Karpas-422 (cell line): ENCODE results near the gene TMPRSS13. TPM values are rescaled to one million over a fixed set of nuclear protein-coding genes. Genes with fewer than 3 reads are reported as not detected.
"Not testable (repeated sequence)": the region's sequence is repeated elsewhere in the genome, so short reads cannot be mapped to it uniquely, and the experiment has no call there.

Experiments
- DNase-seq: peaks from one replicate; pipeline ENCODE4 v3.0.0-alpha.2; 2015
- H2AFZ ChIP-seq: fragments of 200-600 bp; sonication (generic); 2 replicates; pipeline ENCODE4 v1.6.1; 2014; ENCODE audit warnings: antibody characterized with exemption, low read length, mixed read lengths
- H3K27ac ChIP-seq: fragments of 200-600 bp; sonication (generic); 2 replicates; pipeline ENCODE4 v1.5.1; 2014; ENCODE audit warnings: mild to moderate bottlenecking, low read length, moderate library complexity
- H3K27me3 ChIP-seq: fragments of 200-600 bp; sonication (generic); 2 replicates; pipeline ENCODE4 v1.6.1; 2014; ENCODE audit warnings: low read length, mixed read lengths
- H3K36me3 ChIP-seq: fragments of 200-600 bp; sonication (generic); 2 replicates; pipeline ENCODE4 v1.6.1; 2014; ENCODE audit warnings: low read length, mixed read lengths; ENCODE audit not compliant: insufficient read depth
- H3K4me1 ChIP-seq: fragments of 200-600 bp; sonication (generic); 2 replicates; pipeline ENCODE4 v1.6.1; 2014; ENCODE audit warnings: mild to moderate bottlenecking, low read length, mixed read lengths
- H3K4me2 ChIP-seq: fragments of 200-600 bp; sonication (generic); 2 replicates; pipeline ENCODE4 v1.6.1; 2014; ENCODE audit warnings: low read length, low read depth, mild to moderate bottlenecking; ENCODE audit not compliant: poor library complexity, severe bottlenecking
- H3K4me3 ChIP-seq: fragments of 200-600 bp; sonication (generic); 2 replicates; pipeline ENCODE4 v1.5.1; 2014; ENCODE audit warnings: mild to moderate bottlenecking, antibody characterized with exemption, low read length, mixed read lengths
- H3K79me2 ChIP-seq: fragments of 200-600 bp; sonication (generic); 2 replicates; pipeline ENCODE4 v1.6.1; 2014; ENCODE audit warnings: mild to moderate bottlenecking, low read length, mixed read lengths
- H3K9ac ChIP-seq: fragments of 200-600 bp; sonication (generic); 2 replicates; pipeline ENCODE4 v1.6.0; 2014; ENCODE audit warnings: low read length
- H3K9me2 ChIP-seq: fragments of 200-600 bp; sonication (generic), shearing (Covaris generic); replicated peaks from 2 replicates; pipeline ENCODE4 v1.6.0; 2014; ENCODE audit warnings: mild to moderate bottlenecking, low read length, moderate library complexity; ENCODE audit not compliant: insufficient read depth
- H3K9me3 ChIP-seq: fragments of 300-700, 200-600 bp; sonication (generic); 2 replicates; pipeline ENCODE4 v1.6.1; 2014; ENCODE audit warnings: low read length, mixed read lengths
- H4K20me1 ChIP-seq: fragments of 200-600 bp; sonication (generic); 2 replicates; pipeline ENCODE4 v1.6.1; 2014; ENCODE audit warnings: mild to moderate bottlenecking, antibody characterized with exemption, low read length, low read depth; ENCODE audit not compliant: insufficient read depth
- total RNA-seq: library from RNA; depleted of rRNA; stranded (reverse); fragments of >200 nt; shearing (Covaris generic); gene quantifications from 2 replicates; pipeline ENCODE4 v1.2.3, GENCODE V29; 2014; ENCODE audit warnings: low replicate concordance

Gene TMPRSS13
- total RNA-seq, 1 experiment from 2014 or later: 1.1 TPM

- H3K4me1 ChIP-seq: peaks cover 19% of the 10 kb centered on the region
- no peaks in the 10 kb centered on the region for H3K9me2 ChIP-seq
- H3K4me2 ChIP-seq: peak overlapping the region; percentile 66
- no peaks in the 10 kb centered on the region for H3K79me2 ChIP-seq
- peak overlapping the region; percentile 33 for H3K9ac ChIP-seq
- no peaks in the 10 kb centered on the region for H3K27me3 ChIP-seq
- peak overlapping the region; percentile 96 for H2AFZ ChIP-seq
- no peaks in the 10 kb centered on the region for H3K9me3 ChIP-seq
- peak overlapping the region; percentile 48 for H3K4me3 ChIP-seq
- peak overlapping the region; percentile 68 for H3K27ac ChIP-seq
- peak; percentile 56 for DNase-seq
- H4K20me1 ChIP-seq: no peaks in the 10 kb centered on the region
- no peaks in the 10 kb centered on the region for H3K36me3 ChIP-seq
These were observed 30.4 kb upstream of the TMPRSS13 start for GRCh38 chr11:117959438-117960149.

GRCh38 chr11:117958949-117959348, 29.7 kb upstream of the TMPRSS13 start:
- H3K4me3 ChIP-seq: peak overlapping the region; percentile 48; the same call in 1 of the 2 replicates
- DNase-seq: no peak
- no peak overlapping the region for H2AFZ ChIP-seq
- no peaks in the 10 kb centered on the region for H3K36me3 ChIP-seq
- H3K4me2 ChIP-seq: peak overlapping the region; percentile 66
- H3K79me2 ChIP-seq: no peaks in the 10 kb centered on the region
- no peaks in the 10 kb centered on the region for H3K27me3 ChIP-seq
- H3K27ac ChIP-seq: no peak overlapping the region
- H3K9ac ChIP-seq: no peak overlapping the region
- no peaks in the 10 kb centered on the region for H3K9me3 ChIP-seq
- no peaks in the 10 kb centered on the region for H3K9me2 ChIP-seq
- no peaks in the 10 kb centered on the region for H4K20me1 ChIP-seq
- H3K4me1 ChIP-seq: peaks cover 20% of the 10 kb centered on the region

- DNase-seq: peak; percentile 49
- no peaks in the 10 kb centered on the region for H3K9me2 ChIP-seq
- H3K27ac ChIP-seq: no peak overlapping the region
- H4K20me1 ChIP-seq: no peaks in the 10 kb centered on the region
- no peak overlapping the region for H2AFZ ChIP-seq
- H3K4me3 ChIP-seq: no peak overlapping the region
- peaks cover 38% of the 10 kb centered on the region for H3K4me1 ChIP-seq
- no peaks in the 10 kb centered on the region for H3K36me3 ChIP-seq
- H3K79me2 ChIP-seq: no peaks in the 10 kb centered on the region
- H3K27me3 ChIP-seq: no peaks in the 10 kb centered on the region
- no peaks in the 10 kb centered on the region for H3K9me3 ChIP-seq
- peak overlapping the region; percentile 17 for H3K4me2 ChIP-seq
- H3K9ac ChIP-seq: no peak overlapping the region
These were observed 23.9 kb upstream of the TMPRSS13 start for GRCh38 chr11:117953024-117953671.

GRCh38 chr11:117950993-117951961, 22.1 kb upstream of the TMPRSS13 start:
- H3K27me3 ChIP-seq: no peaks in the 10 kb centered on the region
- peaks cover 41% of the 10 kb centered on the region for H3K4me1 ChIP-seq
- H3K4me3 ChIP-seq: peak overlapping the region; percentile 45; the same call in 1 of the 2 replicates
- DNase-seq: peak; percentile 76
- peak overlapping the region; percentile 52; the same call in 1 of the 2 replicates for H2AFZ ChIP-seq
- H3K9me3 ChIP-seq: no peaks in the 10 kb centered on the region
- peak overlapping the region; percentile 71 for H3K4me2 ChIP-seq
- no peaks in the 10 kb centered on the region for H3K9me2 ChIP-seq
- no peaks in the 10 kb centered on the region for H3K79me2 ChIP-seq
- H3K27ac ChIP-seq: peak overlapping the region; percentile 79
- H4K20me1 ChIP-seq: no peaks in the 10 kb centered on the region
- peak overlapping the region; percentile 56 for H3K9ac ChIP-seq
- H3K36me3 ChIP-seq: no peaks in the 10 kb centered on the region

- H3K4me3 ChIP-seq: peak overlapping the region; percentile 45; the same call in 1 of the 2 replicates
- H3K9me3 ChIP-seq: no peaks in the 10 kb centered on the region
- peak overlapping the region; percentile 71 for H3K4me2 ChIP-seq
- H3K36me3 ChIP-seq: no peaks in the 10 kb centered on the region
- H3K27me3 ChIP-seq: no peaks in the 10 kb centered on the region
- peaks cover 41% of the 10 kb centered on the region for H3K4me1 ChIP-seq
- peak; percentile 76 for DNase-seq
- H3K9me2 ChIP-seq: no peaks in the 10 kb centered on the region
- no peak overlapping the region for H2AFZ ChIP-seq
- H3K79me2 ChIP-seq: no peaks in the 10 kb centered on the region
- peak overlapping the region; percentile 79 for H3K27ac ChIP-seq
- H3K9ac ChIP-seq: peak overlapping the region; percentile 56
- no peaks in the 10 kb centered on the region for H4K20me1 ChIP-seq
These were observed 21.1 kb upstream of the TMPRSS13 start for GRCh38 chr11:117950301-117950700.

- H3K4me1 ChIP-seq: peaks cover 41% of the 10 kb centered on the region
- no peak overlapping the region for H2AFZ ChIP-seq
- H3K4me2 ChIP-seq: no peak overlapping the region
- H4K20me1 ChIP-seq: no peaks in the 10 kb centered on the region
- H3K4me3 ChIP-seq: no peak overlapping the region
- H3K36me3 ChIP-seq: no peaks in the 10 kb centered on the region
- H3K27ac ChIP-seq: no peak overlapping the region
- H3K79me2 ChIP-seq: no peaks in the 10 kb centered on the region
- H3K9ac ChIP-seq: no peak overlapping the region
- H3K9me3 ChIP-seq: no peaks in the 10 kb centered on the region
- no peak for DNase-seq
- no peaks in the 10 kb centered on the region for H3K27me3 ChIP-seq
- H3K9me2 ChIP-seq: no peaks in the 10 kb centered on the region
These were observed 19.9 kb upstream of the TMPRSS13 start for GRCh38 chr11:117949062-117949461.

GRCh38 chr11:117948466-117948865, 19.3 kb upstream of the TMPRSS13 start:
- H3K36me3 ChIP-seq, H3K4me2 ChIP-seq, H3K27ac ChIP-seq, H4K20me1 ChIP-seq, H3K9me2 ChIP-seq, H3K79me2 ChIP-seq, H3K9me3 ChIP-seq, DNase-seq, H2AFZ ChIP-seq, H3K27me3 ChIP-seq, H3K9ac ChIP-seq, H3K4me3 ChIP-seq: not testable (repeated sequence)
- H3K4me1 ChIP-seq: peaks cover 36% of the 10 kb centered on the region

GRCh38 chr11:117947751-117948150, 18.5 kb upstream of the TMPRSS13 start:
- not testable (repeated sequence) for DNase-seq, H3K27me3 ChIP-seq, H3K79me2 ChIP-seq, H3K9me2 ChIP-seq, H3K36me3 ChIP-seq, H3K9ac ChIP-seq, H3K4me3 ChIP-seq, H3K9me3 ChIP-seq, H3K27ac ChIP-seq, H3K4me2 ChIP-seq, H2AFZ ChIP-seq, H4K20me1 ChIP-seq
- peaks cover 30% of the 10 kb centered on the region for H3K4me1 ChIP-seq
